NCI-H187 (cell line): Measurements from ENCODE around the gene ANKH.

ENCODE experiments used
- DNase-seq, 2 experiments: peaks; one replicate each; lab custom pipeline; 2025; lab: John Stamatoyannopoulos, UW

The ANKH gene

GRCh38 chr5:14713476-14714390 lies 157.8 kb downstream of the ANKH start:
- no peak for DNase-seq

GRCh38 chr5:14712666-14713065 lies 158.9 kb downstream of the ANKH start:
- DNase-seq: no peak

DNA sequence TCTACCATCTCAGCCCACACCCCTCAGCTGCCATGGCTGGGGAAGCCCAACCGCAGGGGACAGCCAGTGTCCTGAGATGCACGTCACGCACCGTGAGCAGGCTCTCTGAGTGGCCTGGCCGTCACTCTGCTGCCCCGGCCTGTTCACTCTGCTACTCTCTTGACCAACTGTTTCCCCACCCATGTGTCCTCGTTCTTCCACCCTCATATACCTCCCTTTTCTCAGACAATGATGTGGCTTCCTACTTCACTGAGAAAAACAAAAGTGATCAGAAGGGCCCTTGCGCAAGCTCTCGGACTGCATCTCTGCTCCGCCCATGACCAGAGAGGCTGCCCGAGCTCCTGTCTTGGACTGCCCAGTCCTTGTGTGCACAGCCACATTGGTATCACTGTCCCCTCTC lies 159.4 kb downstream of the ANKH start:
- DNase-seq: no peak

GRCh38 chr5:14710313-14710994 lies 161.1 kb downstream of the ANKH start:
- no peak for DNase-seq

DNA sequence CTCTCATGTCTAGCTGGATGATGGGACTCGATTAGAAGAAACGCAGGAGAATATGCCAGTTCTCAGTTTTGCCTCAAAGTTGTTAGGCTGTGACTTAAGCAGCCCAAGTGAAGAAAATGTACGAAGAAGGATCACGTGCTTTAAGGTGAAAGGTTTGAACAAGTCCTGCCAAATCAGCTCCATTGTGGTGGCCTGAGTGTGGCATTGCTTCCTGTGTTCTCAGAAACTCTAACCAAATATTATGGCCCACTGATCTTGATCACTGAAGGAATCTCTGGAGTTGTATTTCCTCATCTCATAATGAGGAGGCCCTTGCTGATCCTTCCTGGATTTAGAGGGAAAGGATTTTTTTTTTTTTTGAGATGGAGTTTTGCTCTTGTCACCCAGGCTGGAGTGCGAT lies 163.0 kb downstream of the ANKH start:
- DNase-seq: no peak

DNA sequence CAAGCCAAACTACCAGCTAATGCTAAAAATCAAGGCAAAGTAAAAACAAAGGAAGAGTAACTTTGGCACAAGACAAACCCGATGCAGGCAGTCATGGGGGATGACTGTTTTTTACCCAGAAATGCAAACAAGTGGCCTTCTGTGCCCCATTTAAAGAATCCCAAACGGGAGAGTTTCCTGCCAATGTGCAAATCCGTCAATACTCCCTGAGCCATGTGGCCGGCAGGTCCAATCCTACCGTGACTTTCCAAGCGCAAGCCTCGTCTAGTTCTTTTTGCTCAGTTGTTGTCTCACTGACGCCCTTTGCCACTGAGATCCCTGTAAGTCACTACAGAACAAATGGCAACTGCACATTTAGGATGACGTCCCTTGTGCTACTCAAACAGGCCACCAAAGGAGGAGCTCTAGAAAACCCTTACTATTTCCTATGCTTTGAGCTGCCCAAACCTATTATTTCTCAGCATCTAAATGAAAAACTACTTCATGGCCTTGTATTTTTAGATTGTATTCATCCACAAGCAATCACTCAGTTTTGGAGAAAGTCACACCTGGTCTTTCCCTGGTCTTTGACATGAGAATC lies 163.7 kb downstream of the ANKH start:
- DNase-seq: no peak

DNA sequence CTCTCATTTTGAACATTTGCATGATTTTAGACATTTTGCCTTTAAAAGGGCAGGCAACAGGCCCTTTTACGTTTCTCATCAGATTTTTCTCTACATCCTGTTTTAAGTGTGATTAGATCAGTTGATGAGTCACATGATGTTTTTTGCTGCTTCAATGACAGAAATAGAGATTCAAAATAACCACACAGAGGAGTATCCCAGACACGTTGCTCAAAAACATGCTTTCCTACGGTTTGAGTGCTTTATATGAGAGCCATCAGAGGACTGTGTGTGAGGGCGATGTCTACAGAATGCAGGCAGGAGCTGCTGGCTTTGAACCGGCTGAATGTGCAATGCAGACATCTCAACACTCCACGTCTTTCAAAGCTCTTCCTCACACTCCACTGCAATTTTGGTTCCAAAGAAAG lies 165.0 kb downstream of the ANKH start:
- no peak for DNase-seq

DNA sequence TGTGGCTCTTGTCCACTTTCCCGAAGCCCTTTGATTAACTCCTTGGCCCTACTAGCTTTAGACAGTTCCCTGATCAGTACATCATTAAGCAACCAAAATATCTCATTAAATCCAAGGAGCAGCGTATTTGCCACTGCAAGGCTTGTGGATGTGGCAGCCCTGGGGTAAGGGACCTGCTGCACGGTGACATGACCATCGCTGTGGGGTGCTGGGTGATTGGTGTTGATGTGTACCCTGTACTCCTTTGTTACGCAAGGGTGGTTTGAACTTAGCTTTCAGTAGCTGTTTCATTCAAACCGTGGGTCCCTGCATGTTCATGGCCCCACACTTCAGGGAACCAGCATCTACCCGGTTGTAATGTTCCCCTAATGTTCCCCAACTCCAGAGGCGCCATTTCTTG lies 166.0 kb downstream of the ANKH start:
- DNase-seq: no peak

DNA sequence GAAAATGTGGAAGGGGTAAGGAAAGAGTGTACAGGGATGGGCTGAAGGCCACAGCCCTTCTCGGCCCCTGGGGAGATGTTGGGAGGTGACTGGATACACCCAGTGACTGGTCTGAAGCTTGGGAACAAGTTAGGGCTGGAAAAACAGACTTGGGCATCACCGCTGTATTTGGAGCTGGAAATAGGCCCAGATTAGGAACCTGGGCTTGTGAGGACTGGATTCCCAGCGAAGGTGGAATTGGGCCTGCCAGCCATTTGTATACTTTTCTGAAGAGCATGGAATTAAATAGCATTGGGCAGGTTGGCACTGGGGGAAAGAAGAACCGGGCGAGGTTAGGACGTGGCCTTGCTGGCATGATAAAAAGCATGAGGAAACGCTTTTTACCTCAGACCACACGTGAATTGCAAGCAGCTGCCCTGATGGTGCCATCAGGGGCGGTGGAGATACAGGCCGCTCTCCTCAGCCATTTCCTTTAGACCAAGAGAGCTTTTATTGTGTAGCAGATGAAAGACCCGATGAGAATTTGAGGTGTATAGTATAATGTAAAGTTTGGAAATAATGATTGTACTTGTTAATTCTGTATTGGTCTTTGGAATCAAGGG lies 169.2 kb downstream of the ANKH start:
- no peak for DNase-seq

DNA sequence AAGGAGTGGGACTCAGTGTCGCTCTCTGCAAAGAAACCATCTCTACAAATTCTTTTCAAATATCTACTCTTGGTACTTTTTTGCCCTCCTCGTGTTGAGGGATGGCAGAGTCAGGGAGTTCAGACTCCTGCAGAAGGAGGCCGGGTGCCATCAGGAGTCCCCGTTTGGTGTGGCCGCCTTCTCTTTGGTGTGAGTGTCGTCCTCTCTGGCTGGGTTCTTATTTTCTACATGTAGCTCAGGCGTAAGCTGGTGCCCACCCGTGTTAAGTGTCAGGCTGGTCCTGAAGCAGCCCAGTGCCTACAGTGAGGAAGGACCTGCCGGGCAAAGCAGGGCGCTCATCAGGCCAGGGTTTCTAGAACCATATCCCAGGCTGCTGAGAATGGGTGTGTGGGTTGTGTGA lies 170.0 kb downstream of the ANKH start:
- no peak for DNase-seq

DNA sequence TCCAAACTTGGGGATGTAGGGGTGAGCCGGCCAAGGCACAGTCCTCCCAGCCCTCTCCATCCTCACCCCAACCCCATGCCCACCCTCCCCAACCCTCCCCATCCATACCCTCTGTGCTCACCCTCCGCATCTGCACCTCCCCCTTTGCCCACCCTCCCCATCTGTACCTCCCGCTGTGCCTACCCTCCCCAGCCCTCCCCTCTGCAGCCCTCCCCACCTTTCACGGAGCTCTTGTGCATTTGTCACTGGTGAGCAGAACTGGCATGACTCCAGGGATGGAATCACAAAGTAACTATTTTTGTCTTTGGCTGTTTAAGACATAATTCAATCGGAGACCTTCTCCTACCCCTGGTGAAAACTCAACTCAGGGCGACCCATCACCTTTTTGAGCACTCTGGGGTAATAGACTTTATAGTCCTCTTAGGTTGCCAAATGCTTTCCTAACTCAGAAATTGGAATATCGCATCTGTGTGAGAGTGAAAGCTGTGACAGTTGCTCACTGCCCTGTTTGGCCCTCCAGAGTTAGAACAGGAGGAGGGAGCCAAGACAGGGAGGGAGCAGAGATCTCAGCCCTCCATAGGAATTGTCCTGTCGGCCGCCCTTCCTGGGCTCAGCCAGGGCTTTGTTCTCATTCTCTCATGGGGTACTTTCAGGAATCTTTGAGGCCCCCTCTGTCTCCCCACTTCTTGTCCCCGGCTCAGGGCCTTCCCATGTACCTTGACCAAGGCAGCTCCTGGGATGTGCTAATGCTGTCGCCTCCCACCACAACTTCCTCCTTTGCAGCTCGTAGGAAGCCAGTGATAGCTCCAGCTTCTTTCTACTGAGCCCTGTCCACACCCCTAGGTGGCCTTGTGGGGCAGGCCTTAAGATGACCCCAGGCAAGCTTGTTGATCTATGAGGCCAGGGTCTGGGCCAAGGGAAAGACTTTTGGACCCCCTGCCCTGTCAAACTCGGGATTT lies 170.8 kb downstream of the ANKH start:
- no peak for DNase-seq

DNA sequence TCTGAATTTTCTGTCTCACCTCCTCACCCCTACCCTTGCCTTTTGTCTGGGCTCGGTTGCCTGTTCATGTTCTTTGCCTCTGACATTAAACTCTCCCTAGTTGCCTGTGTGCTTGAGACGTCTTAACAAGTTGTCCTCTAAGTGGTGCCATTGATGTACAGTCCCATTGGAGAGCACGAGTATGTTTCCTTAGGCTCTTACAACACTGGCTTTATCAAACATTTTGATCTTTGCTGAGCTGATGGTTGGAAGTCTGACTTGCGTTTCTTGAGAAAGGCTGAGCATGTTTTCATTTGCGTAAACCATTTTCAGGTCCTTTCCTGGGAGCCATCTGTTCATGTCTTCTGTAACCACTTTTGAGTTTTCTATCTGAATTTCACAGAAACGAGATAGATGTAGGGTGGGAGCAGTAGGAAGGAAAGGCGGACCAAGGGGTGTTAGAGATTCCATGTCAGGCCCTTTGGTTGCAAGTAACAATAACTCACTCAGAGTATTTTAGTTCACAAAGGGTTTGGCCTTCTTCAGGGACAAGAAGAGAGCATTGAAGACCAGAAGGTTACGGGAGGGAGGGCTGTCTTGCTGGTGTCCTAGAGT lies 171.7 kb downstream of the ANKH start:
- no peak for DNase-seq

DNA sequence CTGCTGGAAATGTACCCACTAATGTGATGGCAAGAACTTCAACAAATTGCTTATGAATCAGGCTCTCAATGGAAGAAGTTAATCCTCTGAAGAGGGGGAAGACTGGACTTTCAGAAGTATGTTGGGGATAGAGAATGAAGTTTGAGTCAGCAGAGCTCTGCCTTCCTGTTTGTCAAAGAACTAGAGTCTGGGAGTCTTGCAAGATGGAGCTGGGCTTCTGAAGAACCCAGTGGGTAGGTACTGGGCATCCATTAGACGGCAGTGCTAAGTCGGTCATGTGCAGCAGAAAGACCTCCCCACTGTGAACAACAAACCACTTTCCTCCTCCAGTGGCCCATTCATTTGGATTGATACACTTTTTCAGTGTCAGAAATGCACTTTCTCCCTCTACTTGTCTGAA lies 172.4 kb downstream of the ANKH start:
- no peak for DNase-seq

- no peak for DNase-seq
These were observed 173.1 kb downstream of the ANKH start for GRCh38 chr5:14698495-14698894.

GRCh38 chr5:14696851-14697250 lies 174.7 kb downstream of the ANKH start:
- DNase-seq: no peak

DNA sequence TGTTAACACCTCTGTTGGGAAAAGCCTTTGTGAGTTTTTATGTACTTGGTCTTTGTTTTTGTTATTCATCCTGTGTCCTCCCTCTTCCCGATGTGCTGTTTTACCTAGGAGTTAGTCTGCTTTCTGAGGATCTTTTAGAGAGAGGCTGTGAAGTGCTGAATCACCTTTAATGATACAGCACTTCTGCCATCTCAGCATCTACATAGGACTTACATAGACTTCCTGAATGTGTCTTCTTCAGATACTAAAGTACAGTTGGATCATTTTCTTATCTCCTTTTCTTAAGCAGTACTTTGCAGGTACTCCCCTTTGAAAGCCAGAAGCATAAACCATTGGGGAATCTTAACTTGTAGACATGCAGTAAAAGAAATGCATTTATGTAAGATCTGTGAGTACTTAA lies 175.5 kb downstream of the ANKH start:
- no peak for DNase-seq

DNA sequence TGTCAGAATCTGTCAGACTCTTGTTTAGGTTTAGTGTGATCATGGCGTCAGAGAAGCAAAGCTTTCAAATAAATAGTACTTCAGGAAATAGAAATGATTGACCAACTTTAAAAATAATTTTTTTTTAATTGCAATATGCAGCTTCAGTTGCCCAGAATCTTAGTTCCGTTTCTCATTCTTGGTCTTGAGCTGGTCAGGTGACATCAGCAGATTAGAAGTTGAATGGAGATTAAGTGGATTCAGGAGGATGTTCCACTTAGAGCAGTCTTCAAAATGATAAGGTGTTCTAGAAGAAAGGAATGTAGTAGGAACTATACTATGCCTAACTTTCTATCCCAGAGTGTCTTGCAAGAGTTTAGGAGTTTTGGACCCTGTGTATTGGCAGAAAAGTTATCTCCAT lies 176.4 kb downstream of the ANKH start:
- DNase-seq: no peak

GRCh38 chr5:14693070-14693469 lies 178.5 kb downstream of the ANKH start:
- DNase-seq: no peak

DNA sequence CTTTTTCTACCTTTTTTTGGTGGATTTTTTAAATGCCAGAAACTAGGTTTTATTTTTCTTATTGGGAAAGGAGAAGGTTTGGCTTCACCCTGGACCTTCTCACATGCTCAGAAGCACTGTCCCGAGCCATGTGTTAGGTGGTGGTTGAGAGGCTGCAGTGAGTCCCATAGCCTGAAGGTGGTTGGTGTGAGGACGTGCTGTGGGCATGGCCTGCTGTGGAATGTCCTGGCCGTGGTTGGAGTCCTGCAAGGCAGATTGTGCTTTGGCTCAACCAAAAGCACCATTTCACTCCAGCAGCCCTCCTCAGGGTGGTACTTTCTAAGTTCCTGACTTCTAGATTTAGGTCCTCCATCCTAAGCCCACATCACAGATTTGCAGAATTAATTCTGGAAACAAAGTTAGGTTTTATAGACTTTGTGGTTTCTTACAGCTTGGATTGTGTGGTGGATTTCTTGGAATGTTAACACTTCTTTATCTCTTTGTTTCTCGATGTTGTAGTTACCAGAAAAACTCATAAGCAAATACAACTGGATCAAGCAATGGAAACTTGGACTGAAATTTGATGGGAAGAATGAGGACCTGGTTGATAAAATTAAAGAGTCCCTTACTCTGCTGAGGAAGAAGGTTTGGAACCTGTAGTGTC lies 184.4 kb downstream of the ANKH start:
- DNase-seq: no peak

DNA sequence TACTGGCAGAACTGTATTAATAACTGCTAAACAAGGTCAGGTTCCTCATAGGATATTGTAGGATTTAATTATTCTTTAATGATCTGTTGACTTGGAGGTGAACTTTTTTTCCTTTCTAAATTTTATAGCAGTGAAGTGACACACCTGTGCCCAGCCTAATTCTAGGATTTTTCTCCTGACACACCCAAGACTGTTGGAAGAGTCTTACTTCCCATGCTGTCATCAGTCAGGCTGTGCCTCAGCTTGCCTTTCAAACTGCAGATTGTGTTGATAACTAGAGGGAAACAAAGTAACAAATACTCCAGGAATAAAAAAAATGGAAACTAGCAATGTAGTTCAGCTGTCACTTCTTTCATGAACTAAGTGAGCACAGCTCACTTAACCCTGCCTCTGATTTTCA lies 185.1 kb downstream of the ANKH start:
- DNase-seq: no peak

GRCh38 chr5:14685757-14686156 lies 185.8 kb downstream of the ANKH start:
- peak in 1 of 2 experiments; percentile 10 for DNase-seq
